Stomach (tissue), 9 donors: ENCODE data around the gene MOB3B. TPM values are rescaled to one million over a fixed set of nuclear protein-coding genes. Genes with fewer than 3 reads are reported as not detected.

Experiments used
- DNase-seq, 2 donors: peaks; one replicate each; pipeline versions ENCODE4 v3.0.0 to v3.0.0-alpha.2; 2013 to 2019
- H3K27ac ChIP-seq, 5 donors: fragments of 200-600 bp in 4 of 5; sonication (generic) in 4 of 5; one replicate each; pipeline ENCODE4 v1.5.1; 2013 to 2019; ENCODE audit warnings: mild to moderate bottlenecking in 1 of 5, moderate library complexity in 1 of 5
- H3K27me3 ChIP-seq, 3 donors: fragments of 200-600 bp; sonication (generic); one replicate each; pipeline ENCODE4 v1.5.1; 2017 to 2019; ENCODE audit warnings: mixed run types in 1 of 3
- H3K36me3 ChIP-seq, 4 donors: fragments of 200-600 bp; sonication (generic); 1 replicate in 3 of 4; 2 replicates in 1 of 4; pipeline ENCODE4 v1.5.1; 2016 to 2019
- H3K4me1 ChIP-seq, 4 donors: fragments of 200-600 bp; sonication (generic); one replicate each; pipeline ENCODE4 v1.5.1; 2016 to 2019
- H3K4me3 ChIP-seq, 4 donors: fragments of 200-600 bp; sonication (generic) in 3 of 4; one replicate each; pipeline ENCODE4 v1.5.1; 2016 to 2019; ENCODE audit warnings: mild to moderate bottlenecking in 1 of 4
- H3K9me3 ChIP-seq, 4 donors: fragments of 200-600 bp; sonication (generic); one replicate each; pipeline ENCODE4 v1.5.1; 2016 to 2019
- CTCF ChIP-seq, 7 experiments: fragments of 450-650 bp in 4 of 7; fragments of 200-600 bp in 3 of 7; sonication (generic) in 3 of 7; IDR thresholded peaks; one replicate each; pipeline ENCODE4 v1.5.1; 2016 to 2019; ENCODE audit warnings: antibody characterized with exemption in 7 of 7, control low read depth in 2 of 7, mild to moderate bottlenecking in 1 of 7
- EP300 ChIP-seq: sonication (generic); formaldehyde crosslinking; IDR thresholded peaks from one replicate; pipeline ENCODE4 v1.6.1; 2017; ENCODE audit warnings: antibody characterized with exemption
- POLR2A ChIP-seq, 4 donors: fragments of 450-650 bp; IDR thresholded peaks; one replicate each; pipeline ENCODE4 v1.6.1; 2016; ENCODE audit warnings: antibody characterized with exemption in 4 of 4, control low read depth in 2 of 4, mild to moderate bottlenecking in 1 of 4, moderate library complexity in 1 of 4
- POLR2AphosphoS5 ChIP-seq, 3 donors: sonication (generic); formaldehyde crosslinking; IDR thresholded peaks; one replicate each; pipeline ENCODE4 v1.6.1; 2016; ENCODE audit warnings: antibody characterized with exemption in 3 of 3
- WGBS, 5 donors: extraction: QIAGEN DNeasy Blood & Tissue Kit in 3 of 5; methylation state at CpG; one replicate each; pipeline versions ENCODE4 v1.1.5 to v1.1.7; 2013 to 2018; 5-methylcytosine and 5-hydroxymethylcytosine counted together
- intact Hi-C: fragments of 100-400 bp; cut with DNase I; formaldehyde crosslinking; loops from one replicate; pipeline ENCODE4 v1.15.1; 2023; ENCODE audit warnings: low total_unique reads
- polyA plus RNA-seq, 3 donors: library from polyadenylated mRNA; stranded (reverse); fragments of 200-250 nt; gene quantifications; one replicate each; pipeline ENCODE4 v1.2.3, GENCODE V29; 2013
- total RNA-seq, 5 donors: library from RNA; depleted of rRNA; stranded (reverse); fragments of >200 nt; gene quantifications; one replicate each; pipeline versions ENCODE4 v1.1.0 to v1.2.3, GENCODE V29; 2014 to 2016
- donor health status: healthy with polysubstance abuse.
- donor health status: Bipolar disorder and iron deficiency.
- donor health status: healthy.

The MOB3B gene
- total and polyA plus RNA-seq, 8 donors = 4.0 to 32.7 (median 9.7) TPM

GRCh38 chr9:27558307-27558706, 28.7 kb upstream of the MOB3B start:
- Histone ChIP-seq H3K4me1 (no peaks in the 10 kb centered on the region), H3K27me3 (no peaks in the 10 kb centered on the region), H3K27ac (no peak overlapping the region), H3K36me3 (peaks cover 14 to 90% (median 83%) of the 10 kb centered on the region in 4 donors), H3K9me3 (no peaks in the 10 kb centered on the region), H3K4me3 (no peak overlapping the region)
- intact Hi-C loops = no loop called here
- no peak for TF ChIP-seq EP300
- TF ChIP-seq POLR2AphosphoS5 (IDR thresholded peaks at IDR 0.05) = no peak
- TF ChIP-seq POLR2A (IDR thresholded peaks at IDR 0.05) = no peak
- no peak for TF ChIP-seq CTCF (IDR thresholded peaks at IDR 0.05)
- DNase-seq = no peak

GRCh38 chr9:27556470-27556869, 26.9 kb upstream of the MOB3B start:
- no peaks in the 10 kb centered on the region for H3K4me1 ChIP-seq
- H3K27ac ChIP-seq = no peak overlapping the region
- peaks cover 21 to 100% (median 92%) of the 10 kb centered on the region in 4 donors for H3K36me3 ChIP-seq
- no peak for DNase-seq
- no peaks in the 10 kb centered on the region for H3K27me3 ChIP-seq
- 89 to 94% (median 91%) methylated on average over 8 of the region's 8 CpGs for WGBS, 5 donors
- TF ChIP-seq CTCF (IDR thresholded peaks at IDR 0.05) = no peak
- H3K4me3 ChIP-seq = no peak overlapping the region
- intact Hi-C loops = no loop called here
- no peaks in the 10 kb centered on the region for H3K9me3 ChIP-seq

- 90 to 97% (median 94%) methylated on average over 1 of the region's 1 CpG for whole genome bisulfite sequencing, 5 donors
- H3K9me3 ChIP-seq = no peaks in the 10 kb centered on the region
- TF ChIP-seq CTCF (IDR thresholded peaks at IDR 0.05) (no peak), POLR2AphosphoS5 (IDR thresholded peaks at IDR 0.05) (no peak), POLR2A (IDR thresholded peaks at IDR 0.05) (no peak), EP300 (no peak)
- no peaks in the 10 kb centered on the region for H3K4me1 ChIP-seq
- DNase-seq = no peak
- H3K36me3 ChIP-seq = peaks cover 21 to 100% (median 90%) of the 10 kb centered on the region in 4 donors
- H3K27ac ChIP-seq = no peak overlapping the region
- intact Hi-C loops = no loop called here
- H3K4me3 ChIP-seq = no peak overlapping the region
- no peaks in the 10 kb centered on the region for H3K27me3 ChIP-seq
These were observed 25.1 kb upstream of the MOB3B start for GRCh38 chr9:27554712-27555111.

GRCh38 chr9:27549196-27549755, 19.7 kb upstream of the MOB3B start:
- H3K27ac ChIP-seq = no peak overlapping the region
- H3K9me3 ChIP-seq = no peaks in the 10 kb centered on the region
- peaks cover 14 to 77% (median 65%) of the 10 kb centered on the region in 4 donors for H3K36me3 ChIP-seq
- 69 to 81% (median 73%) methylated on average over 4 of the region's 4 CpGs for WGBS, 5 donors
- peak in 1 of 2 donors; percentile 62 for DNase-seq
- intact Hi-C loops = no loop called here
- peaks cover 0 to 9% (median 3%) of the 10 kb centered on the region in 4 donors for H3K4me1 ChIP-seq
- H3K4me3 ChIP-seq = no peak overlapping the region
- no peak for TF ChIP-seq POLR2AphosphoS5 (IDR thresholded peaks at IDR 0.05)
- TF ChIP-seq POLR2A (IDR thresholded peaks at IDR 0.05) = no peak
- no peak for TF ChIP-seq CTCF (IDR thresholded peaks at IDR 0.05)
- TF ChIP-seq EP300 = no peak
- H3K27me3 ChIP-seq = no peaks in the 10 kb centered on the region
